NAMALWA (cell line): ENCODE measurements around the gene SUPT20HL1.
"Not testable (repeated sequence)": the region's sequence is repeated elsewhere in the genome, so short reads cannot be mapped to it uniquely, and the experiment has no call there.

ENCODE experiments used
- DNase-seq: peaks from one replicate; pipeline ENCODE4 v3.0.0-alpha.2; 2015; ENCODE audit warnings: low spot score

SUPT20HL1 gene

GRCh38 chrX:24360272-24360671, at the start of gene SUPT20HL1:
Gene SUPT20HL1 (plus strand): TSS chrX:24360639. CDS start chrX:24362761, 2,122 bp downstream.
- no peak for DNase-seq

- DNase-seq = not testable (repeated sequence)
Observed at GRCh38 chrX:24310916-24311315, 49.5 kb upstream of the SUPT20HL1 start.

GRCh38 chrX:24311507-24312248, 48.8 kb upstream of the SUPT20HL1 start:
- not testable (repeated sequence) for DNase-seq

- DNase-seq = not testable (repeated sequence)
Observed at GRCh38 chrX:24312249-24312607, 48.2 kb upstream of the SUPT20HL1 start.

GRCh38 chrX:24314019-24314635, 46.3 kb upstream of the SUPT20HL1 start, which contains the start of gene SUPT20HL2:
Gene SUPT20HL2 (minus strand): TSS chrX:24314069. CDS start chrX:24313315, 754 bp downstream.
- no peak for DNase-seq

- DNase-seq = no peak
Observed at GRCh38 chrX:24316111-24316510, 44.3 kb upstream of the SUPT20HL1 start.

GRCh38 chrX:24317567-24317966, 42.9 kb upstream of the SUPT20HL1 start:
- no peak for DNase-seq

- DNase-seq = no peak
Observed at GRCh38 chrX:24321741-24322395, 38.6 kb upstream of the SUPT20HL1 start.

- no peak for DNase-seq
Observed at GRCh38 chrX:24325231-24325630, 35.2 kb upstream of the SUPT20HL1 start.

- no peak for DNase-seq
Observed at GRCh38 chrX:24332878-24333277, 27.6 kb upstream of the SUPT20HL1 start.

GRCh38 chrX:24333371-24333770, 27.1 kb upstream of the SUPT20HL1 start:
- no peak for DNase-seq

- DNase-seq = no peak
Observed at GRCh38 chrX:24334461-24334860, 26.0 kb upstream of the SUPT20HL1 start.

GRCh38 chrX:24335871-24336270, 24.6 kb upstream of the SUPT20HL1 start:
- DNase-seq = no peak

- DNase-seq = no peak
Observed at GRCh38 chrX:24339911-24340310, 20.5 kb upstream of the SUPT20HL1 start.

GRCh38 chrX:24340501-24340900, 19.9 kb upstream of the SUPT20HL1 start:
- no peak for DNase-seq

GRCh38 chrX:24341795-24342194, 18.6 kb upstream of the SUPT20HL1 start:
- DNase-seq = no peak

- no peak for DNase-seq
Observed at GRCh38 chrX:24343719-24344118, 16.7 kb upstream of the SUPT20HL1 start.

GRCh38 chrX:24347881-24348280, 12.6 kb upstream of the SUPT20HL1 start:
- DNase-seq = no peak

- DNase-seq = no peak
Observed at GRCh38 chrX:24350217-24350616, 10.2 kb upstream of the SUPT20HL1 start.

GRCh38 chrX:24355095-24355494, 5.3 kb upstream of the SUPT20HL1 start:
- no peak for DNase-seq

- no peak for DNase-seq
Observed at GRCh38 chrX:24357106-24357505, 3.3 kb upstream of the SUPT20HL1 start.

GRCh38 chrX:24362089-24362745, 1.8 kb downstream of the SUPT20HL1 start:
- not testable (repeated sequence) for DNase-seq
